ENCODE measurements around the gene C9orf50. TPM values are rescaled to one million over a fixed set of nuclear protein-coding genes. Genes with fewer than 3 reads are reported as not detected.

Gene C9orf50
- total RNA-seq, 3 donors from 2014 or later: not detected

GRCh38 chr9:129650680-129651235, 29.9 kb upstream of the C9orf50 start:
- ATAC-seq (no peak), DNase-seq (no peak)
- intact Hi-C loops (cut with DNase I, micrococcal nuclease): loop anchor here in 1 of 2 donors (10.0 kb wide), 1 partner anchor 144 kb away; no protein-coding TSS in a partner anchor
- TF ChIP-seq CTCF (IDR thresholded peaks at IDR 0.05): no peak
- no peaks in the 10 kb centered on the region for H3K36me3 ChIP-seq (ENCODE audit: low read depth)
- H3K9me3 ChIP-seq: no peaks in the 10 kb centered on the region
- no peaks in the 10 kb centered on the region for H3K4me1 ChIP-seq (ENCODE audit: low read depth)
- H3K4me3 ChIP-seq: no peak overlapping the region

GRCh38 chr9:129649726-129650679, 29.1 kb upstream of the C9orf50 start:
- no peak for TF ChIP-seq CTCF (IDR thresholded peaks at IDR 0.05)
- intact Hi-C loops (cut with DNase I, micrococcal nuclease): loop anchor here (5.0 to 10.0 kb wide), 2 partner anchors 132 to 145 kb away; no protein-coding TSS in a partner anchor

GRCh38 chr9:129648764-129649115, 27.8 kb upstream of the C9orf50 start:
- ATAC-seq (no peak), DNase-seq (no peak)
- no peaks in the 10 kb centered on the region for H3K4me1 ChIP-seq (ENCODE audit: low read depth)
- no peak for TF ChIP-seq CTCF (IDR thresholded peaks at IDR 0.05)
- no peaks in the 10 kb centered on the region for H3K9me3 ChIP-seq
- H3K4me3 ChIP-seq: no peak overlapping the region
- intact Hi-C loops (cut with DNase I, micrococcal nuclease): loop anchor here in 1 of 2 donors (5.0 kb wide), 1 partner anchor 134 kb away; no protein-coding TSS in a partner anchor
- no peaks in the 10 kb centered on the region for H3K36me3 ChIP-seq (ENCODE audit: low read depth)

More at GRCh38 chr9:129649726-129650679, 29.1 kb upstream of the C9orf50 start:
- Histone ChIP-seq H3K4me1 (ENCODE audit: low read depth) (no peaks in the 10 kb centered on the region), H3K4me3 (no peak overlapping the region), H3K36me3 (ENCODE audit: low read depth) (no peaks in the 10 kb centered on the region), H3K9me3 (no peaks in the 10 kb centered on the region)
- ATAC-seq (no peak), DNase-seq (no peak)

- ATAC-seq (no peak), DNase-seq (no peak)
- no peak overlapping the region for H3K4me3 ChIP-seq
- intact Hi-C loops (cut with DNase I, micrococcal nuclease): loop anchor here in 1 of 2 donors (5.0 kb wide), 1 partner anchor 134 kb away; no protein-coding TSS in a partner anchor
- no peaks in the 10 kb centered on the region for H3K4me1 ChIP-seq (ENCODE audit: low read depth)
- no peaks in the 10 kb centered on the region for H3K36me3 ChIP-seq (ENCODE audit: low read depth)
- H3K9me3 ChIP-seq: no peaks in the 10 kb centered on the region
- TF ChIP-seq CTCF (IDR thresholded peaks at IDR 0.05): no peak
These were observed 27.3 kb upstream of the C9orf50 start for GRCh38 chr9:129648092-129648763.

GRCh38 chr9:129647635-129648034, 26.7 kb upstream of the C9orf50 start:
- DNase-seq (no peak), ATAC-seq (no peak)
- intact Hi-C loops (cut with DNase I, micrococcal nuclease): loop anchor here in 1 of 2 donors (5.0 kb wide), 1 partner anchor 135 kb away; no protein-coding TSS in a partner anchor
- TF ChIP-seq CTCF (IDR thresholded peaks at IDR 0.05): no peak
- Histone ChIP-seq H3K4me1 (ENCODE audit: low read depth) (no peaks in the 10 kb centered on the region), H3K36me3 (ENCODE audit: low read depth) (no peaks in the 10 kb centered on the region), H3K9me3 (no peaks in the 10 kb centered on the region), H3K4me3 (no peak overlapping the region)

Measured in mucosa of descending colon (tissue), 3 donors.